ENCODE data around the gene CCNG1.

The CCNG1 gene

DNA sequence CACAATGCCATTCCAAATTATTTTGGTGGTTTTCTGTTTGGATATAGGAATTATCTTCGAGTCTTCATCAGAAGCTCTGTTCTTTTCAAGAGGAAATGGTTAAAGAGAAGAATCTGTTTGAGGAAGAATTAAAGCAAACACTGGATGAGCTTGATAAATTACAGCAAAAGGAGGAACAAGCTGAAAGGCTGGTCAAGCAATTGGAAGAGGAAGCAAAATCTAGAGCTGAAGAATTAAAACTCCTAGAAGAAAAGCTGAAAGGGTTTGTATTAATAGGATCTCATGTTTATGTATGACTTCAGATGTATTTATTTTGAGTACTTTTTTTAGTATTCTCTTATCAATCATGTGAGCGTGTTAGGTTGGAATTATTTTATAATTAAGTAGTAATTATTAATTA, 38.0 kb downstream of the CCNG1 start:
- no peak overlapping the region for H3K27ac ChIP-seq
- TF ChIP-seq, protein P1, sequence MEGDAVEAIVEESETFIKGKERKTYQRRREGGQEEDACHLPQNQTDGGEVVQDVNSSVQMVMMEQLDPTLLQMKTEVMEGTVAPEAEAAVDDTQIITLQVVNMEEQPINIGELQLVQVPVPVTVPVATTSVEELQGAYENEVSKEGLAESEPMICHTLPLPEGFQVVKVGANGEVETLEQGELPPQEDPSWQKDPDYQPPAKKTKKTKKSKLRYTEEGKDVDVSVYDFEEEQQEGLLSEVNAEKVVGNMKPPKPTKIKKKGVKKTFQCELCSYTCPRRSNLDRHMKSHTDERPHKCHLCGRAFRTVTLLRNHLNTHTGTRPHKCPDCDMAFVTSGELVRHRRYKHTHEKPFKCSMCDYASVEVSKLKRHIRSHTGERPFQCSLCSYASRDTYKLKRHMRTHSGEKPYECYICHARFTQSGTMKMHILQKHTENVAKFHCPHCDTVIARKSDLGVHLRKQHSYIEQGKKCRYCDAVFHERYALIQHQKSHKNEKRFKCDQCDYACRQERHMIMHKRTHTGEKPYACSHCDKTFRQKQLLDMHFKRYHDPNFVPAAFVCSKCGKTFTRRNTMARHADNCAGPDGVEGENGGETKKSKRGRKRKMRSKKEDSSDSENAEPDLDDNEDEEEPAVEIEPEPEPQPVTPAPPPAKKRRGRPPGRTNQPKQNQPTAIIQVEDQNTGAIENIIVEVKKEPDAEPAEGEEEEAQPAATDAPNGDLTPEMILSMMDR (conservative IDR thresholded peaks at IDR 0.05; ENCODE audit: low read depth), result no peak
- no peak for DNase-seq (ENCODE audit: low spot score)
- ChIA-PET CTCF (no interaction called here), POLR2A (ENCODE audit: low non-redundant PET) (no interaction called here)

DNA sequence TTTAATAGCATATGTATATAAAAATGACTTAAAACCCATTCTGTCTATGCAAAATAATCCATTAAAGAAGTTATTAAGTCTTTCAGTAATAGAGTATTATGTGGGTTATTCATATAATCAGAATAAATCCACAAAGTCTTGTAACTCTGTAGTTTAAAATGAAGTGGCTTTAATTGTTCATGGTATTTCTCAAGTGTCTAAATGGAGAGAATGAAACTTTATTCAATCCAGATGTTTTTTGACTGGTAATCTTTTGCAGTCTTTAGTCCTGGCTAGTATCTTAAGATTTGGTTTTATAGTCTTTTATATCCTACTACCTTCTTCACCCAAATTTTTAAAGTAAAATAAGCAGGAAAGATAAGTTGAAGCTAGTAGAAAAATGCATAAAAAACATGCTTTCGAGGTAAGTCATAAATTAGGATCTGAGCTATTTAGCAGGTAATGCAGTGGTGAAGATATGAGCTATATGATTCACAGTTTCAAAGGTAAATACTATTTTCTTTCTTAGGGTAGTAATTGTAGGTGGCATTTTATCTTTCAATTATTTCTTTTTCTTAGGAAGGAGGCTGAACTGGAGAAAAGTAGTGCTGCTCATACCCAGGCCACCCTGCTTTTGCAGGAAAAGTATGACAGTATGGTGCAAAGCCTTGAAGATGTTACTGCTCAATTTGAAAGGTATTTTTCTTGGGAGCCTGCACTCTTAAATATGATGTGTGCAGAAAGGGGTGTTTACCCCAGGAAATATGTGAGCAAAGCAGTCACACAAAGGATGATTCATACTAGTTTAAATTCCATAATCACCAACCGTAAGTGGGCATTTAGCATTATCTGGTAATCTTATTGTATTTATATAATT, 41.0 kb downstream of the CCNG1 start:
- ChIA-PET POLR2A (ENCODE audit: low non-redundant PET) (no interaction called here), CTCF (no interaction called here)
- DNase-seq (ENCODE audit: low spot score), result peak; percentile 46
- TF ChIP-seq, protein P1 (conservative IDR thresholded peaks at IDR 0.05; ENCODE audit: low read depth), result no peak
- no peak overlapping the region for H3K27ac ChIP-seq

DNA sequence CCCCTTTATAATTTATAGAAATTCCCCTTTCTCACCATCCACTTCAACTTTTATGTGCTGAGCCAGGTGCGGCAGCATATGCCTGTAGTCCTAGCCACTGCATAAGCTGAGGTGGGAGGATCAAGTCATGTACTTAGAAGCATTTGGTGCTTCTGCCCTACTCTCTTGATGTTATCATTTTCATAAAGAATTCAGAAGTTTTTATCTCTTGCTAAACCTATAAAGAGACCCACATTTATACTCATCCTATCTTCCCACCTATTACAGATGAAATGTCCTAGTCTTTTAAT, 41.5 kb downstream of the CCNG1 start:
- TF ChIP-seq, protein P1 (conservative IDR thresholded peaks at IDR 0.05; ENCODE audit: low read depth), result no peak
- H3K27ac ChIP-seq, result no peak overlapping the region
- ChIA-PET POLR2A (ENCODE audit: low non-redundant PET) (no interaction called here), CTCF (no interaction called here)
- no peak for DNase-seq (ENCODE audit: low spot score)

DNA sequence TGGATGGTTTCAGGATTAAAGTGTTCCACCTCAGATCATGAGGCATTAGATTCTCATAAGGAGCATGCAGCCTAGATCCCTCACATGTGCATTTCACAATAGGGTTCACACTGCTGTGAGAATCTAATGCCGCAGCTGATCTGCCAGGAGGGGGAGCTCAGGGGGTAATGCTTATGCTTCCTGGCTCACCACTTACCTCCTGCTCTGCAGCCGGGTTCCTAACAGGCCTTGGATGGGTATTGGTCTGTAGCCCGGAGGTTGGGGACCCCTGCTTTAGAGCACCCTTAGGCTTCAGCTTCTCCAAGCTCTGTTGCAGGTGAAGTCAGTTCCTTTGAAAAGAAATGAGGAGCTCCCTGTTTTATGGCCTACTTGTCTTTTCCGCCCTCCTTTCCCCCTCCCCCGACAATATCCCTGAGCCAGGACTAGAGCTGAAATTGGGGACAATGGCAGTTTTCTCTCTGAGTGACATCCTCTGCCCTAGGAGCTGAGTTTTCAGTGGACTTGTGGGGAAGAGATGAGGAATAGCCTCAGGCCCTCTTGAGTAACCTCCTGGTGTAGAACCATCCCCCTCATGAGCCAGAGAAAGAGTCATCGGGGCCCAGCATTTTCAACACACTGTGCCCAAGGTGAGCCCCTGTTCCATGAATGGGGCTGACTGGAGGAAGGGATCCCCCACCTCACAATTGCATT, 51.8 kb downstream of the CCNG1 start:
- CTCF ChIA-PET, result interaction anchor here (0.8 kb wide), 1 partner anchor 16 kb away, joined by 6 read pairs; the partner anchor contains the start of gene MAT2B
- 0 out of 2 replicates have a peak overlapping the region, but pooled peaks have one; percentile 28 for H3K27ac ChIP-seq
- POLR2A ChIA-PET (ENCODE audit: low non-redundant PET), result no interaction called here
- TF ChIP-seq, protein P1 (conservative IDR thresholded peaks at IDR 0.05; ENCODE audit: low read depth), result no peak
- DNase-seq (ENCODE audit: low spot score), result no peak

DNA sequence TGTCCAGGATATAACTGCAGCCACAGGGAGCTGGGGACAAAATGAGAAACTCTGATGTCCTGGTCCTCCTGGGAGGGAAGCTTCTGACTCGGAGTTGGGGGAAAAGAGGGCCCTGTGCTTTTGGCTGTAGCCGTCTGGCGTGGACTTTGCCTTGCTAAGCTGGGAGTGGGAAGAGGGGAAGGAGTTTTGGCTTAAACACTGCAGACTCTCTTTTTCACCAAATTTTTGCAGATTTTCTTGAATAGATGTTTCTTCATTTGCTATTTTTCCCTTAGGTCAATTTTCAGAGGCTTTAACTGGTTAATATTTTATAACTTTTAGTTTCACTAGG, 52.3 kb downstream of the CCNG1 start:
- DNase-seq (ENCODE audit: low spot score), result no peak
- 0 out of 2 replicates have a peak overlapping the region, but pooled peaks have one; percentile 28 for H3K27ac ChIP-seq
- CTCF ChIA-PET, result interaction anchor here (0.6 to 1.1 kb wide), 2 partner anchors 10 to 13 kb away, joined by 3 read pairs; no protein-coding TSS in a partner anchor
- POLR2A ChIA-PET (ENCODE audit: low non-redundant PET), result no interaction called here
- TF ChIP-seq, protein P1 (conservative IDR thresholded peaks at IDR 0.05; ENCODE audit: low read depth), result no peak

Data from RWPE1 (cell line).